Stimulated activated CD8-positive, alpha-beta memory T cell treated with anti-CD3 and anti-CD28 coated beads, Interleukin-2, amount 100 ng/mL, for 48 hours (primary cell): ENCODE data around the gene REG1B.
"Not testable (repeated sequence)": the region's sequence is repeated elsewhere in the genome, so short reads cannot be mapped to it uniquely, and the experiment has no call there.

Source experiments
- DNase-seq, 2 donors: peaks; one replicate each; pipeline ENCODE4 v3.0.0-alpha.2; 2020; ENCODE audit warnings: low read depth in 2 of 2

REG1B gene

DNA sequence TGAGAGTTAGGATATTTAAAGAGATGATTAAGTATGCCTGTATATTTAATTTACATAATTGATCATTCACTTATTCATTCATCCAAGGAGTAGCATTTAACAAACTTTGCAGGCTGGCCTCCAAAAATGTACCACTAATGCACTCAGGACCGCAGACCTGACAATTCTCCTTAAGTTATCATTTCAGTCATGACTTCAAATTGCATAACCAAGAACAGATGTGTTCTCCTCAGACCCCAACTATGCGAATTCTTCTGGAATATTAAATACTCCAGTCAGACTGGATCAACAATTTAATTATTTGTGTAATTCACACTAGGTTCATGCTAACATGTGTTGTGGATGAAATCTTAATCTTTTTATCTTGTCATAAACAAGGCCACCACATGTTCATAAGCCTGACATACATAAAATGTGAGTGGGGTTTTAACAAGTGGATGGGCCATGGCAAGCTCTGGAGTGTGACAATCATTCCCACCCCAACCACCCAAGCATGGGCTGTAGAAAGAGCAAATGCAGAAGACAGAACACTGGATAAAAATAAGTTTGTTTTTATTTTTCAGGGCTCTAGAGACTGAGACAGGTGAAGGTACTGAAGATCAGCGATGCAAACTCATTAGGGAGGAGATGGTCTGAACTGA, 3.2 kb downstream of the REG1B start:
- no peak for DNase-seq

DNA sequence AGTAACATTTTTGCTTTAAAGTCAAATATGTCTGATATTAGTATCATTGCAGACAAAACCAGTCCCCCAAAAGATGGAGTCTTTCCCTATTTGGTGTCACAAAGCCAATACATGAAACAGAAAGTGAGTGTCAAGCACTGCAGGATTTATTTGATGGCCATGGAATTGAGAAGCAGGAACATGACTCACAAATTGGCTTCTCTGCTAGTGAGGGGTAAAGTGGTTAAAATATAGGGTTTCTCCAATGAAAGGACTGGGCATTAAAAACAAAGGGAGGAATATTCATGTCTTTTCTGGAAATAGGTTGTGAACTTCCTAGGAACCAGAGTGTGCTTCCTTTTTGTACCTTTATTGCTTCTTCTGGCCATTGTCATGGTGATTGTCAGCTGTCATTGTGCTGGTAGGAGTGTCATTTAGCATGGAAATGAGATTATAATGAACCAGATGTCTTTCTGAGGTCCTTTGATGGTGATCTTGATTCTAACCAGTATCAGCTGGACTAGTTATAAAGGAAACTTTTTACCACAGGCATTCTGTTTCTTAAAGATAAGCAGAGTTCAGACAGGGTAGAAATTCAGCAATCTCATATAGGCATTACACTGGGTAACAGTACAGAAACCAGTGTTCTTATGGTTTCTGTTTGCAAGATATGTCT, 4.1 kb downstream of the REG1B start:
- no peak for DNase-seq

DNA sequence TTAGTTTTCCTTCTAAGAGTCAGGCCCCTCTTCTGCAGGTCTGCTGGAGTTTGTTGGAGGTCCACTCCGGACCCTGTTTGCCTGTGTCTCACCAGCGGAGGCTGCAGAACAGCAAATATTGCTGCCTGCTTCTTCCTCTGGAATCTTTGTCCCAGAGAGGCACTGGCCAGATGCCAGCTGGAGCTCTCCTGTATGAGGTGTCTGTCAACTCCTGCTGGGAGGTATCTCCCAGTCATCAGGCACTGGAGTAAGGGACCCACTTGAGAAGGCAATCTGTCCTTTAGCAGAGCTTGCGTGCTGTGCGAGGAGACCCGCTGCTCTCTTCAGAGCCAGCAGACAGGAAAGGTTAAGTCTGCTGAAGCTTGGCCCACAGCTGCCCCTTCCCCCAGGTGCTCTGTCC, 4.8 kb downstream of the REG1B start:
- DNase-seq = no peak

DNA sequence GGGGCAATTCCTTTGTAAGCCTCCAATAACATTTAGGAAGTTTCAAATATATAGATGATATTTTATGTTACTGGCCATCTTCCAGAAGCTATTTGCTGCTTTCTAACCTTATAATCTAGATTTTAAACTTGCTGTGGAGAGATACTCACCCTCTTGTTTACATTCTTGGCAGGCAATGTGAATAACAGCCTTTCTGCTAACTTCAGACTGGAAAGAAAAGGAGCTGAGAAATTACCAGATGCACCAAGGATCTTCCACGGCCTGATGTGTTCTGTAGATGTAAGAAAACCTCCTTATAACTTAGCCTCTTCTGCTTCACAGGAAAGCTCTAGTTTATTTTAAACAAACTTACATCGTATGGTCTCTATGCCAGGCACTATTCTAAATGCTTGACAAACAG, 16.7 kb downstream of the REG1B start:
- no peak for DNase-seq

DNA sequence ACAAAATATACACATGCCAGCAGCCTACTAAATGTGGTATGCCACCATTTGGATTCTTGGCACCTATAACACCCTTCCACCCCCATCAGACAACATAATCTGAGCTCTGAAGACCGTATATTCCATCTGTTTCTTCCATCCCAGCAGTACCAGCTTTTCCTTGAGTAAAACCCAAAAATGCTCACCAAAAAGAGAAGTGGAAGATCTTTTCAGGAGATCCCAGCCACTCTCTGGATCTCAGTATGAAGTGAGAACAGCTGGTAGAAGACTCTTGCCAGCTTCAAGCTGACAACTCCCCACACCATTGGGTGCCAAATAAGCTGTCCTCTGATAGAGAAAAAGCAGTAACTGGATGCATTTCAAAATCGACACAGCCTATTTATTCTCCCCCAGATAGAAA, 22.6 kb downstream of the REG1B start:
- no peak for DNase-seq

DNA sequence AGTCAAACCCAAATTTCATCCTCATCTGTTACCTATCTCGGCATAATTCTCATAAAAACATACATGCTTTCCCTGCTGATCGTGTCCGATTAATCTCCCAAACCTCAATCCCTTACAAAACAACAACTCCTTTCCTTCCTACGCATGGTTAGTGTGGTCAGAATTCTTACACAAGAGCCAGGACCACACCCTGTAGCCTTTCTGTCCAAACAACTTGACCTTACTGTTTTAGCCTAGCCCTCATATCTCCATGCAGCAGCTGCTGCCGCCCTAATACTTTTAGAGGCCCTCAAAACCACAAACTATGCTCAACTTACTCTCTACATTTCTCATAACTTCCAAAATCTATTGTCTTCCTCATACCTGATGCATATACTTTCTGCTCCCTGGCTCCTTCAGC, 33.0 kb downstream of the REG1B start:
- DNase-seq = not testable (repeated sequence)

DNA sequence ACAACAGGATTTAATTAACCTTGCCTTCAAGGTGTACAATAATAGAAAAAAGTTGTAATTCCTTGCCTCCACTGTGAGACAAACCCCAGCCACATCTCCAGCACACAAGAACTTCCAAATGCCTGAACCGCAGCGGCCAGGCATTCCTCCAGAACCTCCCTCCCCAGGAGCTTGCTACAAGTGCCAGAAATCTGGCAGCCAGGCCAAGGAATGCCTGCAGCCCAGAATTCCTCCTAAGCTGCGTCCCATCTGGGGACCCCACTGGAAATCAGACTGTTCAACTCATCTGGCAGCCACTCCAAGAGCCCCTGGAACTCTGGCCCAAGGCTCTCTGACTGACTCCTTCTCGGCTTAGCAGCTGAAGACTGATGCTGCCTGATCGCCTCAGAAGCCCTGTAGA, 34.3 kb downstream of the REG1B start:
- not testable (repeated sequence) for DNase-seq

DNA sequence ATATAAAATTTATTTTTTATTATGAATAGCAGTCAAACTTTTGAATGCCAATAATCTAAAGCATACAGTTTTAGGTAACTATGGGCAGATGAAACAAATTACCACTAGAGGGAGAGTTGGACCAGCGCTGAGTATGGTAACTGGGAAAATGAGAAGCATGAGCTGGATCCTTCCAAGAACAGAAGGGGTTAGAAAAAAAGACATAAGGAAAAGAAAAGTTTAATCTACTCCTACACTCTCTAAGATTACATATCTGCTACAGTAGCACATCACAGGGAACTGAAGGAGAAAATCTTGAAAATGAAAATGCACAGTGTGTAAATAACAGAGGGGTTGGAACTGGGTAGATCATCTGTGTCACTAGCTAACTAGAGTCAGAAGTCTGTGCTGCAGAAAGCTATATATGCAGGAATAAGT, 46.8 kb downstream of the REG1B start:
- no peak for DNase-seq

DNA sequence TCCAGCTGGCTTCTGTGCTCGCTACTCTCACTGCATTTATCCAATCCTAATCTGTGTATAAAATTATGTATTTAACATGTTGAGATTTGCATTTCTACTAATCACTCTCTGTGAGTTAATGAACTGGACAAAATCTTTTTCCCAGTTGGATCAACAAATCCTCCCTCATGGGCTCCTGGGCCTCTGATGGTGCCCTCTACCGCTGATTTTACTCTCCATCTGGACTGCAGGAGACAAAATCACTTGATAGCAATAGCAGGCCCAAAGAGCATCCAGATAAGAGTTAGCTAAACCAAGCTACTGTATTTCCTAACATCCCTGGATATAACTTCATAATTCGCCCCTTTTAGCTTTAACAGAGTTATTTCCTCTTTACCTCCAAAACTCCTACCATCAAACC, 47.8 kb downstream of the REG1B start:
- DNase-seq = no peak
